Left colon (tissue), 2 donors: ENCODE results near the gene BTNL9. TPM values are rescaled to one million over a fixed set of nuclear protein-coding genes. Genes with fewer than 3 reads are reported as not detected.
"Not testable (repeated sequence)": the region's sequence is repeated elsewhere in the genome, so short reads cannot be mapped to it uniquely, and the experiment has no call there.

Experiments used
- ATAC-seq: fragments of 200-7000 bp; cut with Tn5 transposase; one replicate; pipeline ENCODE4 v1.9.1; 2020; ENCODE audit warnings: mild to moderate bottlenecking, moderate library complexity
- DNase-seq, 2 donors: peaks; one replicate each; pipeline ENCODE4 v3.0.0-alpha.2; 2020
- intact Hi-C, 2 donors: fragments of 100-400 bp; cut with DNase I in 1 of 2; cut with micrococcal nuclease in 1 of 2; formaldehyde crosslinking; loops; one replicate each; pipeline versions ENCODE4 v1.11.2 to v1.14.0; 2022; cut with DNase I, micrococcal nuclease
- total RNA-seq, 2 donors: library from RNA; stranded (reverse); fragmentation: NEBNext Ultra II Directional; extraction: Animal tissue kit (Norgen Biotek cat#: 25700); gene quantifications; one replicate each; pipeline ENCODE4 v1.2.1, GENCODE V29; 2021
- donor health status: DM: no; HTN: no; CAD: no.
- donor health status: DM: yes; HTN: yes; CAD: no.

BTNL9 gene
- total RNA-seq, 2 donors from 2014 or later: 4.1 to 4.9 TPM

- ATAC-seq (no peak), DNase-seq (no peak)
- intact Hi-C loops: no loop called here
Observed at GRCh38 chr5:181092428-181092827, 52.4 kb downstream of the BTNL9 start.

GRCh38 chr5:181095162-181095561, 55.1 kb downstream of the BTNL9 start:
- DNase-seq, ATAC-seq, intact Hi-C loops: not testable (repeated sequence)

DNA sequence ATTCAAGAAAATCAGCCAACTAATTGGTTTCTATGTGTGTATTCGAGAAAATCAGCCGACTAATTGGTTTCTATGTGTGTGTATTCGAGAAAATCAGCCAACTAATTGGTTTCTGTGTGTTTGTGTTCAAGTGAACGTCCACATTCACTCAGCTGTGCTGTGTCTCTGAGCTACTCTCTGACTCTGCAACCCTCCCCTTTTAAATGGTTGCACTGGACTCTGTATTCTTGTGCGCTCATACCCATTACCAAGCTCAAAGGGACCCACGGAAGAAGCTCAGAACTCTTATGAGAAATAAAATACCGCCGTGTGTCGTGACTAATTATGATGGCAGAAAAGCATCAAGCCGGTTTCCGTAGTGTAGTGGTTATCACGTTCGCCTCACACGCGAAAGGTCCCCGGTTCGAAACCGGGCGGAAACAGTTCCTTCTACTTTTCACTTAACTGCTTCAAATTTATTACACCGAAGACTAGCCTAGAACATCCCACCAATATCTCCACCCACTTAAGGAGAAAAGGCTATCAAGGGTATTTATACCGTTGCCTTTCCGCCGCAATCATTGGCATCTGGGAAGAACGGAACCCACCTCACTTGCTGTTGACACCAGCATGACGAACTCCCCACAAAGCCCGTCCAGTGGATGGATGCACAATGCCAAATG, 56.8 kb downstream of the BTNL9 start:
- intact Hi-C loops, ATAC-seq: not testable (repeated sequence)

GRCh38 chr5:181097383-181097753, 57.3 kb downstream of the BTNL9 start:
- ATAC-seq, intact Hi-C loops, DNase-seq: not testable (repeated sequence)

More for the DNA sequence above, 56.8 kb downstream of the BTNL9 start:
- not testable (repeated sequence) for DNase-seq

- intact Hi-C loops, DNase-seq, ATAC-seq: not testable (repeated sequence)
Observed at GRCh38 chr5:181097759-181098491, 57.9 kb downstream of the BTNL9 start.

GRCh38 chr5:181098762-181099601, 58.9 kb downstream of the BTNL9 start:
- no peak for ATAC-seq
- intact Hi-C loops: no loop called here
- no peak for DNase-seq

DNA sequence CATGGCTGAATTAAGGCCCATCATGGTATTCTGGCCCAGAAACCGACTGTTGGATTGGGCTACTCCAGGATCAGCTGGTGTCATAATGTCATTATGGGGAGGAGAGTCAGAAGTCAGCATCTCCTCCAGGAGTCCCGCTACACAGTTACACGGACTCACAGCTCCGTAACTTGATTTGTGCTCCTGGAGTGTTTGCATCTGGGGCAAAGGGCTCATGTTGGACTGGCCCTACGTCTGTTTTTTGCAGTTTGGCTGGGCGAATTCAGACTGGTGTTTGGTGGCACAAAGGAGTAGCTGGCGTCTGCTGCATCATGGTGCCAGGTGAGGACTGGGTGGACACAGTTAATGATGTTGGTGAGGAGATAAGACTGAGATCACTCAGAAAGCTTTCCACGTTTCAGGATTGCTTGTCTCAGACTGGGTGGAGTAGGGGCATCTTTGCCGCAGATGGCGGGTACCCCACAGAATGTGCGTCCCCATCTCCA, 59.6 kb downstream of the BTNL9 start:
- DNase-seq (no peak), ATAC-seq (no peak)
- intact Hi-C loops: no loop called here

GRCh38 chr5:181100121-181100875, 60.2 kb downstream of the BTNL9 start:
- intact Hi-C loops: no loop called here
- no peak for DNase-seq
- ATAC-seq: no peak

GRCh38 chr5:181101030-181101641, 61.1 kb downstream of the BTNL9 start:
- ATAC-seq, intact Hi-C loops, DNase-seq: not testable (repeated sequence)

DNA sequence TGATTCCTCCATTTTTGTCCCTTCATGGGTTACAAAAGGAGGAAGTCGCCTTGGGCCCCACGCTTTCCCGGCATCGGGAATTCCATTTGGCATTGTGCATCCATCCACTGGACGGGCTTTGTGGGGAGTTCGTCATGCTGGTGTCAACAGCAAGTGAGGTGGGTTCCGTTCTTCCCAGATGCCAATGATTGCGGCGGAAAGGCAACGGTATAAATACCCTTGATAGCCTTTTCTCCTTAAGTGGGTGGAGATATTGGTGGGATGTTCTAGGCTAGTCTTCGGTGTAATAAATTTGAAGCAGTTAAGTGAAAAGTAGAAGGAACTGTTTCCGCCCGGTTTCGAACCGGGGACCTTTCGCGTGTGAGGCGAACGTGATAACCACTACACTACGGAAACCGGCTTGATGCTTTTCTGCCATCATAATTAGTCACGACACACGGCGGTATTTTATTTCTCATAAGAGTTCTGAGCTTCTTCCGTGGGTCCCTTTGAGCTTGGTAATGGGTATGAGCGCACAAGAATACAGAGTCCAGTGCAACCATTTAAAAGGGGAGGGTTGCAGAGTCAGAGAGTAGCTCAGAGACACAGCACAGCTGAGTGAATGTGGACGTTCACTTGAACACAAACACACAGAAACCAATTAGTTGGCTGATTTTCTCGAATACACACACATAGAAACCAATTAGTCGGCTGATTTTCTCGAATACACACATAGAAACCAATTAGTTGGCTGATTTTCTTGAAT, 62.0 kb downstream of the BTNL9 start:
- intact Hi-C loops, ATAC-seq, DNase-seq: not testable (repeated sequence)

DNA sequence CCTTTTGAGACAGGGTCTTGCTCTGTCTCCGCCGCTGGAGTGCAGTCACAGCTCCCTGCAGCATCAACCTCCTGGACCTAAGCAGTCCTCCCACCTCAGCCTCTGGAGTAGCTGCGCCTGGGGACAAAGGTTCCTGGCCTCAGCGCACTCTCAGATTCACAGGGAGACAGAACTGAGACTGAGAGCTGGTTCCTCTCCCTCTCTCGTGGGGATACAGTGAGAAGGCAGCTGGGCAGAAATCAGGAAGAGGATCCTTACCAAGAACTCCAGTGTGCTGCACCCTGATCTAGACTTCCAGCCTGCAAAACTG, 64.1 kb downstream of the BTNL9 start:
- DNase-seq, intact Hi-C loops: not testable (repeated sequence)
- ATAC-seq: peak; percentile 37

GRCh38 chr5:181104606-181105390, 64.7 kb downstream of the BTNL9 start:
- peak; percentile 59 for ATAC-seq
- intact Hi-C loops, DNase-seq: not testable (repeated sequence)

DNA sequence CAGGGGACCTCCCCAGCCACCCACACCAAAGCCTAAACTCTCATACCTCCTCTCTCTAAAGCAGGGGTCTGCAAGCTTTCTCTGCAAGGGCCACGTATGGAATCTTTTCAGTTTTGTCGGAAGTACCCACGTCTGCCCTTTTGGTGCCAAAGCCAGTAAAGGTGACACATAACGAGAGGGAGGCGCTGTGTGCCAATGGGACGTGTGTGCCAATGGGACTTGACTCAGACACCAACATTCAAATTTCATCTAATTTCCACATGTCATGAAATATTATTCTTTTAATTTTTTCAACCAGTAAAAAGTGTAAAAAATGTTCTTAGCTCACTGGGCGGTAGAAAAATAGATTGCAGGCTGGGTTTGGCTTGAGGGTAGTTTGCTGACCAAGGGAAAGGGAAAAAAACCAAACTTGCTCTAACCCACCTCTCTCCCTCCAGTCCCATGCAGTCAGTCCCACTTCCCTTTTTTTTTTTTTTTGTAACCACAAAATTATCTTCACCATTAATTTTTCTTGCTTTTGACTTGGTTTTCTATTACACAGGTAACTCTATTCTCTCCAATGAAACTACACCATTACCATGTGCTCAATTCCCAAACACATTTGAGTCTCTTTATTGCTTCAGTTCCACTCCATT, 65.4 kb downstream of the BTNL9 start:
- ATAC-seq (no peak), DNase-seq (no peak)
- intact Hi-C loops: no loop called here

DNA sequence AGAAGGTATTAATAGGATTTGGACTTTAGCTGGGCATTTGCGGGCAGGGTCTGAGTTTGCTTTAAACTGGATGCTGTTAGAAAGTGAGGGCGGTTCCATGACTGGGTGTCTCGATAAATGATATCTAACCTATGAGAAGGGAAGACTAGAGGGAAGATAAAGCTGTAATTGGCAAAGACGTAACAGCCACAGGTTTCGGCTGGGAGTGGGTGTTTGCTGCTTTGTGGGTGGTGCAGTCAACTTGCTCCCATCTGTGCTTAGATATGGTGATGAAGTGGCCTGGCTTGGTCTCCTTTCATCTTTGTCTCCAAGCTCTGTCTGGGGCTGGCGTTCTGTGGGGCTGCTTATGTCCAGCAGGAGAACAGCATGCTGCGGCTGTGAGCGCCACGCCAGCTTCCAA, 67.6 kb downstream of the BTNL9 start:
- DNase-seq (no peak), ATAC-seq (no peak)
- intact Hi-C loops: no loop called here

- intact Hi-C loops: no loop called here
- no peak for DNase-seq
- ATAC-seq: no peak
Observed at GRCh38 chr5:181108578-181109165, 68.6 kb downstream of the BTNL9 start.

- ATAC-seq: no peak
- intact Hi-C loops: no loop called here
- no peak for DNase-seq
Observed at GRCh38 chr5:181109489-181110013, 69.5 kb downstream of the BTNL9 start.
